H1 (cell line): ENCODE data around the gene BBS1. TPM values are rescaled to one million over a fixed set of nuclear protein-coding genes. Genes with fewer than 3 reads are reported as not detected.

Experiments
- CTCF ChIA-PET: fragments of 300-600 bp; sonication (Branson Sonifier 250); formaldehyde crosslinking; loops from one replicate; lab custom pipeline; 2021; ENCODE audit not compliant: partially characterized antibody; lab: Charles Lee
- POLR2A ChIA-PET: fragments of 300-600 bp; sonication (Branson Sonifier 250); formaldehyde crosslinking; loops from one replicate; lab custom pipeline; 2021; ENCODE audit warnings: inconsistent platforms; ENCODE audit not compliant: partially characterized antibody; lab: Charles Lee
- DNase-seq, 2 experiments: peaks; one replicate each; pipeline versions ENCODE4 v3.0.0 to v3.0.0-alpha.2; 2010 to 2022; ENCODE audit warnings: low spot score in 2 of 2, low read depth in 1 of 2, mixed read lengths in 1 of 2
- FAIRE-seq: peaks from 2 replicates; lab custom pipeline; 2011; peaks lifted over from hg19 to GRCh38; lab: Jason Lieb, UNC
- H2AFZ ChIP-seq: 2 replicates; pipeline ENCODE4 v1.8.1; 2012; ENCODE audit warnings: low read length, inconsistent platforms
- H2AK5ac ChIP-seq: 2 replicates; pipeline ENCODE4 v1.6.1; 2013; ENCODE audit warnings: low read depth, low read length
- H2BK120ac ChIP-seq: replicated peaks from 2 replicates; pipeline ENCODE3; 2013; ENCODE audit warnings: low read depth, low read length, inconsistent platforms
- H2BK12ac ChIP-seq: 2 replicates; pipeline ENCODE4 v1.6.1; 2013; ENCODE audit warnings: low read depth, low read length
- H2BK15ac ChIP-seq: 2 replicates; pipeline ENCODE4 v1.6.1; 2013; ENCODE audit warnings: low read length
- H2BK20ac ChIP-seq: 2 replicates; pipeline ENCODE4 v1.6.1; 2013; ENCODE audit warnings: low read length
- H2BK5ac ChIP-seq: 2 replicates; pipeline ENCODE4 v1.6.1; 2013; ENCODE audit warnings: low read depth, low read length
- H3K14ac ChIP-seq: 2 replicates; pipeline ENCODE4 v1.6.1; 2013; ENCODE audit warnings: inconsistent platforms; ENCODE audit not compliant: insufficient read length
- H3K18ac ChIP-seq: 2 replicates; pipeline ENCODE4 v1.6.1; 2013; ENCODE audit warnings: low read length; ENCODE audit errors: extremely low read depth
- H3K23ac ChIP-seq: 2 replicates; pipeline ENCODE4 v1.6.1; 2013; ENCODE audit warnings: inconsistent platforms; ENCODE audit not compliant: insufficient read length
- H3K23me2 ChIP-seq: 2 replicates; pipeline ENCODE4 v1.6.1; 2013; ENCODE audit warnings: low read depth, low read length
- H3K27ac ChIP-seq: 2 replicates; pipeline ENCODE4 v1.6.1; 2011; ENCODE audit warnings: low read depth, low read length, inconsistent platforms
- H3K27me3 ChIP-seq, 4 experiments: replicated peaks in 1 of 4; 1 replicate in 1 of 4; 2 replicates in 3 of 4; pipeline versions ENCODE4 v1.6.1 to v1.8.1; 2011 to 2013; ENCODE audit warnings: low read length in 3 of 4, mild to moderate bottlenecking in 3 of 4, inconsistent platforms in 2 of 4, mixed read lengths in 2 of 4, moderate library complexity in 1 of 4; ENCODE audit not compliant: control insufficient read depth in 3 of 4, insufficient read depth in 3 of 4; ENCODE audit errors: extremely low read depth in 1 of 4
- H3K36me3 ChIP-seq, 4 experiments: 2 replicates each; pipeline versions ENCODE4 v1.6.1 to v1.8.1; 2011 to 2013; ENCODE audit warnings: mild to moderate bottlenecking in 4 of 4, low read length in 3 of 4, moderate library complexity in 2 of 4, control low read depth in 1 of 4, inconsistent platforms in 1 of 4; ENCODE audit not compliant: insufficient read depth in 4 of 4, control insufficient read depth in 2 of 4
- H3K4ac ChIP-seq: replicated peaks from 2 replicates; pipeline ENCODE3; 2013; ENCODE audit warnings: low read length, low read depth, mixed read lengths, inconsistent platforms; ENCODE audit not compliant: insufficient read length
- H3K4me1 ChIP-seq, 4 experiments: replicated peaks in 1 of 4; 1 replicate in 1 of 4; 2 replicates in 3 of 4; pipeline versions ENCODE4 v1.6.1 to v1.8.1; 2011 to 2013; ENCODE audit warnings: low read length in 3 of 4, inconsistent platforms in 2 of 4, mixed read lengths in 1 of 4; ENCODE audit not compliant: insufficient read depth in 4 of 4, control insufficient read depth in 3 of 4
- H3K4me2 ChIP-seq, 2 experiments: 2 replicates each; pipeline versions ENCODE4 v1.6.1 to v1.8.1; 2011 to 2013; ENCODE audit warnings: low read depth in 2 of 2, low read length in 2 of 2, control low read depth in 1 of 2, inconsistent platforms in 1 of 2, mild to moderate bottlenecking in 1 of 2; ENCODE audit not compliant: insufficient read depth in 1 of 2
- H3K4me3 ChIP-seq, 4 experiments: fragments of 200-600, 300-600 bp in 1 of 4; sonication (generic), shearing (Covaris generic), sonication (Bioruptor Twin) in 1 of 4; 2 replicates each; pipeline versions ENCODE4 v1.5.1 to v1.8.1; 2011 to 2016; ENCODE audit warnings: low read length in 4 of 4, low read depth in 3 of 4, control low read depth in 2 of 4, inconsistent platforms in 2 of 4, mild to moderate bottlenecking in 2 of 4, mixed read lengths in 1 of 4, moderate library complexity in 1 of 4; ENCODE audit not compliant: insufficient read depth in 2 of 4; ENCODE audit errors: extremely low read depth in 1 of 4
- H3K56ac ChIP-seq: replicated peaks from 2 replicates; pipeline ENCODE3; 2013; ENCODE audit warnings: low read depth, mild to moderate bottlenecking, mixed read lengths, low read length, inconsistent platforms; ENCODE audit not compliant: insufficient read length
- H3K79me1 ChIP-seq: 2 replicates; pipeline ENCODE4 v1.6.1; 2013; ENCODE audit warnings: low read depth, low read length, control low read depth
- H3K79me2 ChIP-seq, 2 experiments: 2 replicates each; pipeline versions ENCODE4 v1.6.1 to v1.8.1; 2012 to 2013; ENCODE audit warnings: low read length in 2 of 2, mild to moderate bottlenecking in 2 of 2, inconsistent platforms in 1 of 2; ENCODE audit not compliant: insufficient read depth in 2 of 2, control insufficient read depth in 1 of 2
- H3K9ac ChIP-seq, 4 experiments: replicated peaks in 1 of 4; 1 replicate in 1 of 4; 2 replicates in 3 of 4; pipeline versions ENCODE4 v1.6.1 to v1.8.1; 2011 to 2013; ENCODE audit warnings: low read depth in 3 of 4, low read length in 3 of 4, control low read depth in 2 of 4, mild to moderate bottlenecking in 2 of 4, moderate library complexity in 2 of 4, inconsistent platforms in 1 of 4; ENCODE audit errors: extremely low read depth in 1 of 4
- H3K9me3 ChIP-seq, 2 experiments: 2 replicates each; pipeline versions ENCODE4 v1.6.1 to v1.8.1; 2012 to 2013; ENCODE audit warnings: mild to moderate bottlenecking in 2 of 2, moderate library complexity in 2 of 2, control low read depth in 1 of 2, inconsistent platforms in 1 of 2, low read depth in 1 of 2, low read length in 1 of 2, mixed read lengths in 1 of 2; ENCODE audit not compliant: insufficient read depth in 2 of 2
- H4K20me1 ChIP-seq, 2 experiments: replicated peaks in 1 of 2; 2 replicates each; pipeline versions ENCODE3 to v1.8.1; 2011 to 2013; ENCODE audit warnings: inconsistent platforms in 2 of 2, low read length in 2 of 2, mild to moderate bottlenecking in 1 of 2; ENCODE audit not compliant: insufficient read depth in 2 of 2, control insufficient read depth in 1 of 2
- H4K5ac ChIP-seq: 2 replicates; pipeline ENCODE4 v1.6.1; 2013; ENCODE audit warnings: low read length, low read depth, mixed read lengths, inconsistent platforms; ENCODE audit not compliant: insufficient read length
- H4K8ac ChIP-seq: 2 replicates; pipeline ENCODE4 v1.8.0; 2013; ENCODE audit warnings: mild to moderate bottlenecking, moderate library complexity, low read length, inconsistent platforms; ENCODE audit not compliant: insufficient read depth; ENCODE audit errors: extremely low read depth
- H4K91ac ChIP-seq: replicated peaks from 2 replicates; pipeline ENCODE3; 2013; ENCODE audit warnings: low read length, mixed read lengths, inconsistent platforms; ENCODE audit not compliant: insufficient read length
- CEBPB ChIP-seq: IDR thresholded peaks from 2 replicates; pipeline ENCODE4 v1.6.1; 2012; ENCODE audit warnings: low read depth, low read length
- GABPA ChIP-seq: IDR thresholded peaks from 2 replicates; pipeline ENCODE4 v1.6.1; 2011; ENCODE audit warnings: mild to moderate bottlenecking, low read length, moderate library complexity, borderline replicate concordance; ENCODE audit not compliant: insufficient read depth
- JUN ChIP-seq: IDR thresholded peaks from 2 replicates; pipeline ENCODE4 v1.6.1; 2011; ENCODE audit warnings: low read depth, mild to moderate bottlenecking, improper control_type of control experiment, low read length
- KDM4A ChIP-seq: IDR thresholded peaks from one replicate; pipeline ENCODE4 v1.7.1; 2012; ENCODE audit warnings: low read depth, mild to moderate bottlenecking, moderate library complexity, low read length, inconsistent platforms; ENCODE audit not compliant: severe bottlenecking
- MAX ChIP-seq: IDR thresholded peaks from 2 replicates; pipeline ENCODE4 v1.6.1; 2012; ENCODE audit warnings: inconsistent platforms
- PHF8 ChIP-seq: fragments of 200-600 bp; sonication (generic); conservative IDR thresholded peaks from 2 replicates; pipeline ENCODE4 v1.7.1; 2012; ENCODE audit warnings: low read depth, mild to moderate bottlenecking, inconsistent platforms, low read length, moderate library complexity
- POLR2A ChIP-seq, 2 experiments: IDR thresholded peaks; 1 replicate in 1 of 2; 2 replicates in 1 of 2; pipeline ENCODE4 v1.6.1; 2011; ENCODE audit warnings: low read depth in 2 of 2, low read length in 2 of 2, mild to moderate bottlenecking in 2 of 2; ENCODE audit errors: control extremely low read depth in 1 of 2
- RBBP5 ChIP-seq: IDR thresholded peaks from 2 replicates; pipeline ENCODE4 v1.7.1; 2012; ENCODE audit warnings: low read depth, mild to moderate bottlenecking, inconsistent platforms, low read length, moderate library complexity, borderline replicate concordance
- RNF2 ChIP-seq: fragments of 200-900, 300-1000 bp; sonication (generic); IDR thresholded peaks from 2 replicates; pipeline ENCODE4 v1.7.1; 2016; ENCODE audit warnings: borderline replicate concordance, low read depth, mild to moderate bottlenecking, antibody characterized with exemption, low read length; ENCODE audit not compliant: poor library complexity, severe bottlenecking; ENCODE audit errors: missing control alignments
- SP4 ChIP-seq: IDR thresholded peaks from 2 replicates; pipeline ENCODE4 v1.6.1; 2012; ENCODE audit warnings: low read length, inconsistent platforms
- SRF ChIP-seq: IDR thresholded peaks from 2 replicates; pipeline ENCODE4 v1.6.1; 2011; ENCODE audit warnings: mild to moderate bottlenecking, low read depth, low read length, moderate library complexity
- TAF1 ChIP-seq: IDR thresholded peaks from 2 replicates; pipeline ENCODE4 v1.6.1; 2011; ENCODE audit warnings: mild to moderate bottlenecking, low read depth, low read length
- WGBS, 2 experiments: shearing (Covaris generic) in 1 of 2; methylation state at CpG; one replicate each; pipeline versions ENCODE4 v1.1.6 to v1.1.7; 2013 to 2015; ENCODE audit warnings: low lambda C conversion rate in 2 of 2, mixed read lengths in 2 of 2, inconsistent platforms in 1 of 2, low coverage in 1 of 2, missing lambda C conversion rate in 1 of 2; ENCODE audit not compliant: insufficient replicate concordance in 2 of 2, insufficient coverage in 1 of 2, insufficient read length in 1 of 2; ENCODE audit errors: extremely low coverage in 1 of 2, missing lambda C conversion rate in 1 of 2; 5-methylcytosine and 5-hydroxymethylcytosine counted together
- polyA plus RNA-seq, 7 experiments: library from polyadenylated mRNA; depleted of rRNA in 3 of 7; stranded (reverse) in 5 of 7; unstranded in 2 of 7; fragments of >200 nt in 5 of 7; fragments of 200-250 nt in 2 of 7; gene quantifications; 1 replicate in 5 of 7; 2 replicates in 1 of 7; 4 replicates in 1 of 7; pipeline versions ENCODE4 v1.2.1 to v1.2.3, GENCODE V29; 2011 to 2013; ENCODE audit warnings: missing spikeins in 2 of 7, mixed read lengths in 2 of 7
- total RNA-seq: library from RNA; stranded (reverse); fragmentation: NEBNext Ultra II Directional; extraction: Animal tissue kit (Norgen Biotek cat#: 25700); gene quantifications from 2 replicates; pipeline ENCODE4 v1.2.1, GENCODE V29; 2021

BBS1 gene
- total and polyA plus RNA-seq, 2 of the 8 experiments (the other 6 are each of a cell fraction or from before 2014, with no cell fraction given), result 19.1 to 19.5 TPM

- no peak overlapping the region for H4K5ac ChIP-seq
- H3K14ac ChIP-seq, result no peak overlapping the region
- no peak overlapping the region for H3K4ac ChIP-seq
- ChIA-PET CTCF (interaction anchor here (0.6 to 3.3 kb wide), 9 partner anchors 8 to 169 kb away, joined by 3 to 23 read pairs (median 3); partner anchors contain the start of gene RBM4B), POLR2A (interaction anchor here (1.2 to 3.9 kb wide), 9 partner anchors 11 to 169 kb away, joined by 3 to 26 read pairs (median 4); partner anchors contain the start of genes CTSF, DPP3, RBM4B and ZDHHC24)
- H3K4me3 ChIP-seq, result no peak overlapping the region
- H4K91ac ChIP-seq, result no peak overlapping the region
- no peak overlapping the region for H3K23ac ChIP-seq
- H3K4me2 ChIP-seq, result no peak overlapping the region
- H3K9ac ChIP-seq, result no peak overlapping the region
- no peak overlapping the region for H4K8ac ChIP-seq
- FAIRE-seq, result no peak
- DNase-seq, result no peak
- H2BK5ac ChIP-seq, result 0 out of 2 replicates have a peak overlapping the region, but pooled peaks have one; percentile 24
- H3K9me3 ChIP-seq, result no peaks in the 10 kb centered on the region
- H3K79me2 ChIP-seq, result peaks cover 0 to 9% of the 10 kb centered on the region in 2 experiments; a peak in 1 of 4 replicates
- no peaks in the 10 kb centered on the region; the same call in 1 of the 2 replicates for H3K23me2 ChIP-seq
- H2BK20ac ChIP-seq, result no peak overlapping the region
- no peak overlapping the region for H2BK12ac ChIP-seq
- H3K27ac ChIP-seq, result no peak overlapping the region
- no peak overlapping the region for H3K18ac ChIP-seq
- no peak overlapping the region for H2BK15ac ChIP-seq
- peaks cover 0 to 1% (median 0%) of the 10 kb centered on the region in 4 experiments; a peak in 1 of 7 replicates for H3K4me1 ChIP-seq
- H3K36me3 ChIP-seq, result peaks cover 0 to 9% (median 2%) of the 10 kb centered on the region in 4 experiments; a peak in 3 of 8 replicates
- 85% methylated on average over 7 of the region's 7 CpGs; no CpG with 5 or more reads in 1 of the 2 experiments for WGBS, 2 experiments
- H2AK5ac ChIP-seq, result no peak overlapping the region
- no peak overlapping the region for H3K56ac ChIP-seq
- no peak overlapping the region for H2AFZ ChIP-seq
- H3K27me3 ChIP-seq, result no peaks in the 10 kb centered on the region
- H3K79me1 ChIP-seq, result no peaks in the 10 kb centered on the region; the same call in 1 of the 2 replicates
- no peak overlapping the region for H2BK120ac ChIP-seq
- no peaks in the 10 kb centered on the region for H4K20me1 ChIP-seq
- no peak for TF ChIP-seq JUN
- no peak for TF ChIP-seq RNF2
- TF ChIP-seq CEBPB, result no peak
- no peak for TF ChIP-seq TAF1
- no peak for TF ChIP-seq PHF8
- no peak for TF ChIP-seq POLR2A (IDR thresholded peaks at IDR 0.05; ENCODE audit: control extremely low read depth in 1 of 2, low read depth in 2 of 2, low read length in 2 of 2)
- no peak for TF ChIP-seq KDM4A
- no peak for TF ChIP-seq RBBP5
- TF ChIP-seq MAX, result no peak
- TF ChIP-seq SRF, result no peak
- TF ChIP-seq GABPA, result no peak
- no peak for TF ChIP-seq SP4
Observed at GRCh38 chr11:66509131-66509561, 1.3 kb upstream of the BBS1 start.
